Endometrial microvascular endothelial cells (primary cell): ENCODE measurements around the gene SASH1. TPM values are rescaled to one million over a fixed set of nuclear protein-coding genes. Genes with fewer than 3 reads are reported as not detected.

Experiments
- in situ Hi-C: cut with HindIII; loops from 2 replicates; pipeline ENCODE4 v1.10.0; 2017; ENCODE audit warnings: low sequenced_read_pairs, low pct_unique_long_range_greater_than_20kb; ENCODE audit errors: inconsistent ontology term
- total RNA-seq: library from RNA; depleted of rRNA; stranded (reverse); fragments of >200 nt; gene quantifications from one replicate; pipeline ENCODE4 v1.2.3, GENCODE V29; 2015; ENCODE audit errors: inconsistent ontology term

The SASH1 gene
- total RNA-seq, 1 donor from 2014 or later, result 75.4 TPM

GRCh38 chr6:148466158-148466557 is 123.5 kb downstream of the SASH1 start:
- in situ Hi-C loops, result no loop called here

- in situ Hi-C loops, result no loop called here
Observed at GRCh38 chr6:148467926-148468325, 125.3 kb downstream of the SASH1 start.

DNA sequence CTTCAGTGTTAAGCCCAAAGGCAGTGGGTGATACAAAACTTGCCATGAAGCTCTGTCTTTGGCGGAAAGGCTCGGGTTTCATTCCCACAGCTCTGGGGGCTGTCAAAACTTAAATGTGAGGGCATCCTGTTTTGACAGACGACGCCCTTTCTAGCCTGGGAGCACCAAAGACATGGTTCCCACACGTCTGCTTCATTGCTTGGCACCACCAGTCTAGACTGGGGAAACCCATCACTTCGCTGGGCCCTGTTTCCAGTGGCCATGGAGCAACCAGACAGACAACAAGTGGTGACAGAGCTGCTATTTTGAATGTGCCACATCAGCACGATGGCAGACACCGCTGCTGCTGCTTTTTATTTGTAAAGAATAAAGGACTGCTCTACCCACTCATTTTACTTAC is 127.5 kb downstream of the SASH1 start:
- in situ Hi-C loops, result no loop called here

DNA sequence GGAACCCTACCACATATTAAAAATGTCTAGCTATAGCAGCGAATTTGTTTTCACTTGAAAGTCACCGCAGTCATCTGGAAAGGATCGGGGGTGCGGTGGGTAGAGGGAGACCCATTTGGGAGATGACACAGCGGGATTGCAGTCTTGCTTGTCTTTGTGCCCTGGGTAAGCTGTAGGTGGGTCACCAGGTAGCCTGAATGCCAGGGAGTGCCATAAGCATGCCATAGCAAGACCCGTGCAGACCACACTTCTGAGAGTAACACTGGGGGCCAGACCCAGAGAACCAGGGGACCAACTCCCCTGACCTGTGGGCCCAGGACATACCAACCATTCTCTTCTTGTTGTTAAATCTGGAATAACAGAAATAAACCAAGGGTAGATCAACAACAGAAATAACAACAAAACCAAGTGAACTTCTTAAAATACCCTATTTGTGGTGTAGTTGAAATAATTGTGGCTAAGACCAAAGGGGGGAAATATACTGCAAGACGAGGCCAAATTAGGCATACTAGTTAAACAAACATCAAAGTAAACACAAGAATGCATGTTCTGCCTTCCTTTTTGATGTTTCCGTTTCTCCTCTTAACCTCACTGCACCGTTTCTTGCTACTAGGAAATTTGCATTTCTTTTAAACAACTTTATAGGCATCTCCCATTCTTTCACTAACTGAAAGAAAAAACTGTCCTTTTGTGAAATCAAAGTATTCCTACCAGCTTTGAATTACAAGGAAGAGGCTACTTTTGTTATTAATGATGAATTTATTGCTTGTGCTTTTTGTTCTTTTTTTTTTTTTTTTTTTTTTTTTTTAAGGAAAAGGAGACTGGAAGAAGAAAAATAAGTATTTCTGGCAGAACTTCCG is 128.2 kb downstream of the SASH1 start:
- in situ Hi-C loops, result no loop called here

DNA sequence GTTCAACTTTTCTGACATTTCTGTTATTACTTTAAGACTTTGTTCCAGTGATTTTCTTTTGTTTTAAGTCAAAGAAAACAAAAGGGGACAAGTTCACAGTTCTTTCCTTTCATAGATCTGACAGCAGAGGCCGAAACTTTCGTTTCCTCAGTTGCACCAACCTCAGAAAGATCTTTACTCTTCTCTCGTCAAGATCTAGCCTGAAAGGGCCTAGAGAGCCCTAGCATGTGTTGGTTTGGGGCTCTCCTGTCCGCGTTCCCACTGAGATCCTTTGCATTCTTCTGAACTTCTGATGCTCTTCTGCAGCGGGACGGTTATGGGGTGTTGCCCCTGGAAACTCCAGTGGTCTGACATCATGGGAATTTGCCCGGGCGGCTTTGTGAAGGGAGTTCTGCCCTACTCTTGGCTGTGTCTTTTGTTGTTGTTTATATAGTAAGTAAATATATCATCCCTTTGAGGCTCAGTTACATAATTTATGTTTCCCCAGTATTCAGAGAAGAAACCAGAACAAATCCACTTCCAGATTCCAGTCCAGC is 129.1 kb downstream of the SASH1 start:
- in situ Hi-C loops, result no loop called here

GRCh38 chr6:148472171-148473105 is 129.8 kb downstream of the SASH1 start:
- in situ Hi-C loops, result no loop called here

- in situ Hi-C loops, result no loop called here
Observed at GRCh38 chr6:148479497-148479896, 136.9 kb downstream of the SASH1 start.

- in situ Hi-C loops, result no loop called here
Observed at GRCh38 chr6:148487461-148487860, 144.8 kb downstream of the SASH1 start.

DNA sequence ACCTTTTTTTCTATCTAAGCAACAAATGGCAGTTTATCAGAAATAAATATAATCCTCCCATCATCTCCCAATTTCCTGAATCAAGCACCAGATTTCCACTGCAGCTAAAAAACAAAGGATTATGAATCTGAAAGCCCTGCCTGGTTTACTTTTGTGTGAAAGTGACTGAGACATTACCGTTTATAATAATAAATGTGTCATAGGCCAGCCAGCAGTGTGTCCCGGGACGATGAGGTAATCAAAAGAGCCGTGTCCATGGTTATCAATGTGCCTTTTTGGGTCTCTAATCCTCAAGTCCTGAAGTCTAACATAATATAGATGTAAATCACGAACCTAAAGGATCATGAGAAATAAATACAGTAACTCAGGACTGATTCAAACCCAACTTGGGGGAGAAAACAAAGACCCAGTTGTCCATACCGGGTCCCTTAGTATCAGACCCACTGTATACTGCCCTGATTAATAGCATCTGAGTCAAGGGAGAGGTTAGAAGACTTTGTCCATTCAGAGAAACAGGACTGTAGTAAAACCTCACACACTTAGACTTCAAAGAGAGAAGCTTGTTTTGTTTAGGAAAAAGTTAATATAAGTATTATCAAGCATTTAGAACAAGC is 149.1 kb downstream of the SASH1 start:
- in situ Hi-C loops, result no loop called here

GRCh38 chr6:148492654-148493290 is 150.1 kb downstream of the SASH1 start:
- in situ Hi-C loops, result no loop called here

DNA sequence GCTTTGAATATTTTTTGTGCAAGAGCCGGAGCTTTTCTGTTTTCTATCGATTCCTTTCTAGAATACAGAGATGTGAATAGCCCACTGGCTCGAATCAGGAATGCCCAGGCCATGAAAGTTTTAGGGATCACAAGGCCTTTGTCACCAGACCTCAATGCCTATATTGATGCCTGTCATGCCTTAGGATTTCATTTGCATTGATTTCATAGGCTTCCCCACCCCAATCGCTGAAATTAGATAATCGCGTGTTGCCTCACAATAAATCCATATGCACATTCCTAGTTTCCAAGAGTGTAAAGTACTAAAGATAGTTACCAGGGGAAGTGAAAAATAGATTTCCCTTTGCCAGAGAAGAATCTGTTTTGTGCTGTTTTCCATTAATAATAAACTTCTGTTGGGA is 150.8 kb downstream of the SASH1 start:
- in situ Hi-C loops, result no loop called here

DNA sequence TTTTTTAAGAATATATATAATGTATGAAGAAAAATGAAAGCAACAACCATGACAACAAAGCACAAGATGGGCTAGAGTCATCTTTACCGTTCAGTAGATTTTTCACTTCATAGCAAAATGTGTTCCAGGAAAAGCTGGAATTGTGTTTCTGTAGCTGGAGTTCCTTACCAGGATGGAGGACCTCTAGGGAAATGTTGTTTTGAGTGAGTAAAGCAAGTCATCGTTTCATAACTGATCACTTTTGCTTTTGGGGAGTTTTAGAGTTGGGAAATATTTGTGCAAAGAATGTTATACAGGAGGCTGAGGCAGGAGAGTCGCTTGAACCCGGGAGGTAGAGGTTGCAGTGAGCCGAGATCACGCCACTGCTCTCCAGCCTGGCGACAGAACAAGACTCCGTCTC is 151.6 kb downstream of the SASH1 start:
- in situ Hi-C loops, result no loop called here

GRCh38 chr6:148495029-148495428 is 152.4 kb downstream of the SASH1 start:
- in situ Hi-C loops, result no loop called here

DNA sequence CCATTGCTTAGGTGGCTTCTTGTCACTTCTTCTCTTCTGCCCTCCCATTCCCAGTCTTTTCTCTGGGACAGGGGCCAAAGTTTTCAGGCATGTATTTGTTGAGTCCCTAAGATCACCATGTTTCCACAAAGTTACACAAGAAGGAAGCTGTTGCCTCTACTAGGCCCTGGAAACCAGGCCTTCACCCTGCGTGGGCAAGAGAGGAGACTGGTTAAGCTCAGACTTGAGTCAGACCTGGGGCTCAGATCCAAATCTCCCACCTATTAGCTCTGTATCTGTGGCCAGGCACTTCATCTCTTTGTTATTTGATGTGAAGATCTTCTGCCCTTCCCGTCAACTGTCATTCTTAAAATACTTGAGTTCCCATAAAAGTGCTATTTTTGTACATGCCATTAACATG is 154.6 kb downstream of the SASH1 start:
- in situ Hi-C loops, result no loop called here

DNA sequence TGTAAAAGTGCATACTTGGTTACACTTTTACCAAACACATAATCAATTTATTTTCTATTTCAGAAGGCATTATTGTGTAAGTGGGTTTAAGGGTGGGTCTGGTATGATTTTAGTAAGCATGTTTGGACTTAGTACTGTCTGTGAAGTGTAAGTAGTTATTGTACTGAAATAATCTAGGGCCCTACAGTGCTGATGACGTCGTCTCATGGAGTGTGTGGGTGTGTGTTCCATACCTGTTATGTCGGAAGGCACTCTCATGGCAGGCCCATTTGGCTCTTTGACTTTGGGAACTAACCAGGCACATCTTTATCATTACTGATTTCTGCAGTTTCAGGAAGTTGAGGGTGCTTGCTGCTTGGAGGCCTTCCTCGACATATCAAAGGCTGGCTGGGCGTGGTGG is 155.1 kb downstream of the SASH1 start:
- in situ Hi-C loops, result no loop called here

- in situ Hi-C loops, result no loop called here
Observed at GRCh38 chr6:148500402-148500801, 157.8 kb downstream of the SASH1 start.

DNA sequence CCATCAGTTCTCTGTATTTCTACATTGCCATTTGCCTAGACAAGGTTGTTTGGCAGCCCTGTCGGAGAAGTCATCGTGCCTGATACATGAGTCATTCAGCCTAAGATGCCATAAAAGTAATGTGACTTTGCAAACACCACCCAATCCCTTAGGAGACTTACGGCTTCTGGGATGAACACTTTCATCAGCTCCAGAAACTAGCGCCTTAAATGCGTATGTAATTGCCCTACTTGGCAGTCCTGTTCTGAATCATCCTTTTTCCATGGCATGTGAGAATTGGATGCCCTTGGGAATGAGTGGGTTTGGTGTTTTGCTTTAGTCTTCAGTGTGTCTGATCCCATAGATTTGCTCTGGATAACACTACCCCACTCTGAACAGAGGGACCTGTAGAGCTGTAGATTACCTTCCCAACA is 158.5 kb downstream of the SASH1 start:
- in situ Hi-C loops, result no loop called here

DNA sequence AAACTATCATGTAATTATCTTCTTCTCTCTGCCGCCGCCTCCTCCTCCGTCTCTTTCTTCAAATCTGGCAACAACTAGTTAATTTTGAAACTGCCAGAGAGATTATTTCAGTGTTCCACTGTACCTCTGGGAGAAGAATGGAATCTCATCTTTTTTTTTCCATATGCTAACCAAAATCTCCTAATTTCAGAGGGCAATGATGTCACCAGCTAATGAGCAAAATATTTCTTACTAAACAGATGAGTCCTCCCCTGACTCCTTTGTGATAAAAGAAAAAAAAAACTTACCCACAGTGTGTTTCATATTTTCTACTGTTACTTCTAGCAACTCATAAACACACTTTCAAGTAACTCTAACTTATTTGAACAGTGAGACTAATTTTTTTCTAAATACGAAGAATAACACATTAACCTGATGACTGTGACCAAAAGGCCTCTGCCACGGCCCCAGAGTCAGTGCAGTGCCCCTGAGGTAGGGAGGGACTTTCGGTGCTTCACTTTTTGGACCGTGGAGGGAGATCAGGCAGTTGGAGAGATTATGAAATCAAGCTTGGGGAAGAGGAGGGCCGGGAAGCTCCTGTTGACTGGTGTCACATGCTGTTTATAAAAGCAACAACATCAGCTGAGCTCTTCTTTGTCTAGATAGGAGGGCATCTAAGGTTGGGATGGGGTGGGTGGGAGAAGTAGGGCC is 159.6 kb downstream of the SASH1 start:
- in situ Hi-C loops, result no loop called here
